IPS-NIHi7 (cell line): ENCODE results near the gene ANTXRL.
"Not testable (repeated sequence)": the region's sequence is repeated elsewhere in the genome, so short reads cannot be mapped to it uniquely, and the experiment has no call there.

Source experiments
- DNase-seq: peaks from one replicate; pipeline ENCODE4 v3.0.0; 2012; ENCODE audit warnings: mixed read lengths; ENCODE audit errors: extremely low spot score

The ANTXRL gene

GRCh38 chr10:46254467-46254866 lies 32.3 kb upstream of the ANTXRL start:
- DNase-seq = no peak

DNA sequence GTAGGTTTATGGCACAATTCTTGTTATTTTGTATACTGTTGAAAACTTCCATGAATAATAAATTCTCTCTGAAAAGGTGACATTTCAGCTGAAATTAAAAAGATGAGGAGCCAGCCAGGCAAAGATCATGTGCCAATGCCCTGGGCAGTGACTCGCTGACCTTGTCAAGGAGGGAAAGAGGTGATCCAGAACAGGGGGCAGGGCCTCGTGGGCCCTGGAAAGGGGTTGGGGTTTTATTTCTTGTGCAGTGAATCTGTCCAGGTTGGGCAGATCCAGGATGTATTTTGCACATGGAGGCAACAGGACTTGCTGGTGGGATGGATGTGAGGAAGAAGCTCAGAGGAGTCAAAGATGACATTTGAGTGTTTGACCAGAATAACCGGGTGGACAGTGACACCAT lies 31.6 kb upstream of the ANTXRL start:
- DNase-seq = not testable (repeated sequence)

DNA sequence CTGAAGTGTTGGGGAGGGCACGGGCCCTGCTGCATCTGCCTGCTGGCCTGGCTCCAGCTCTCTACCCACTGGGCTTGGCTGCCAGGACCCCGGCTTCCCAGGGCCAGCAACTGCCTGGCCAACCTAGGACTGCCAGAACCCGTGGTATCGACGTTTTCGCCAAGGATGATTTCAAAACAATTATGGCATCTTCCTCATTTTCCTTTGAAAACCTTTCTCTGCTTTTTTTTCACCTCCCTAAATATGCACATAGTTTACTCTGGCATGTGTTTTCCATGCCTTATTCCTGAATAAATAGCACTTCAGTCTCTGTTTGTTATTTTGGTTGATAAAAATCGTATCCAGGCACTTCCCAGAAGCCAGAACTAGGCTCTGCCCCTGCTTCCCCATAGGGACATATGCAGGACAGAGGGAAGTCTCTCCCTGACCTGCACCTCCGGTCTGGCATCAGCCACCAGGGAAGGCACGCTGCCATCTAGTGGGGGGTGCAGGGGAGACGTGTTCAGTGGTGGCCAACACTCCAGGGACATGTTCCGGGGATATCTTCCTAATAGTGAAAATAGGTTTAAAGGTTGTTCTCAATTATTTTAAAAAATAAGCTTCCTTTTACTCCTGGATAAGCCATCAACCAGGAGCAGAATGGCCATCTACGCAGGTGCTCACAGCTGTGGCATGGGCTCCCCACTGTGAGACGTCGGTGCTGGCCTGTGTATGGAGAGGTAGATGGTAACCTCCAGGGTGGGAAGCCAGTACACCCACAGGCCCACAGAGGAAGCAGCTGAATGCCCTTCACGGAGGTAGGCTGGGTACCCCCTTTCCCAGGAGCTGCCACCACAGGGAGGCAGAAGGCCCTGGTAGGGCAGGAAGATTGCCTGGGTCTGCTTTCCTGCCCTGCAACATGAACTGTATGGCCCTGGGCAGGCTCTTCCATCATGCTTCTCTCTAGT lies 30.7 kb upstream of the ANTXRL start:
- DNase-seq = peak; percentile 89

GRCh38 chr10:46257099-46257498 lies 29.7 kb upstream of the ANTXRL start:
- DNase-seq = no peak

DNA sequence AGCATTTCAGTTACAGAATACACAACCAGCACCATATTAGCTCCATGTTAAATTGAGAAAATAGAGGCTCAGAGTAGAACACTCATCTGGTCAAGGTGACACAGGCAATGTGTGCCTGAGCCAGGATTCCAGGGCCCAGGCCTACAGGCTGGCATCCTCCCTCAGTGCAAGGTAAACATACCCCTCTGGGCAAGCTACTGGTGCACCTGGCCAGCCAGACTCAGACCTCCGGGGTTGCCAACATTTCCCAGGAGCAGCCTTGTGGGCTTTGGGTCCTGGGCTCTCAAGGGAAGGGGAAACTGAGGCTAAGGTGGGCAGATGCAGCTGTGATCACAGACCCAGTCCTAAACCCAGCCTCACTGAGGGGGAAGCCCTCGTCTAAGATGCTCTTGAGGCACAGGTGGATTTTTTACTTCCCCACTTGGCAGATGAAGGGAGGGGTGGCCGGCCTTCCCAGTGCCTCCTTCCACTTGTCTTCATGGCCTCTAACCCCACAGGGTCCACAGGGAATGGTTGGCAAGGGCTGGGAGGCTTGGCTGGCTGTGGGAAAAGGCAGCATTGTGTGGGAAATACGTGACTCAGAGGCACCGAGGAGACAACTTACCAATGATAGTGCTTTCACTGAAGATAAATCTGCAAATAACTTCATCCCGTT lies 23.8 kb upstream of the ANTXRL start:
- not testable (repeated sequence) for DNase-seq

GRCh38 chr10:46263831-46264268 lies 22.9 kb upstream of the ANTXRL start:
- no peak for DNase-seq

- DNase-seq = no peak
These were observed 22.5 kb upstream of the ANTXRL start for GRCh38 chr10:46264336-46264735.

- no peak for DNase-seq
These were observed 21.9 kb upstream of the ANTXRL start for GRCh38 chr10:46264737-46265368.

GRCh38 chr10:46265566-46266305 lies 21.1 kb upstream of the ANTXRL start:
- not testable (repeated sequence) for DNase-seq

DNA sequence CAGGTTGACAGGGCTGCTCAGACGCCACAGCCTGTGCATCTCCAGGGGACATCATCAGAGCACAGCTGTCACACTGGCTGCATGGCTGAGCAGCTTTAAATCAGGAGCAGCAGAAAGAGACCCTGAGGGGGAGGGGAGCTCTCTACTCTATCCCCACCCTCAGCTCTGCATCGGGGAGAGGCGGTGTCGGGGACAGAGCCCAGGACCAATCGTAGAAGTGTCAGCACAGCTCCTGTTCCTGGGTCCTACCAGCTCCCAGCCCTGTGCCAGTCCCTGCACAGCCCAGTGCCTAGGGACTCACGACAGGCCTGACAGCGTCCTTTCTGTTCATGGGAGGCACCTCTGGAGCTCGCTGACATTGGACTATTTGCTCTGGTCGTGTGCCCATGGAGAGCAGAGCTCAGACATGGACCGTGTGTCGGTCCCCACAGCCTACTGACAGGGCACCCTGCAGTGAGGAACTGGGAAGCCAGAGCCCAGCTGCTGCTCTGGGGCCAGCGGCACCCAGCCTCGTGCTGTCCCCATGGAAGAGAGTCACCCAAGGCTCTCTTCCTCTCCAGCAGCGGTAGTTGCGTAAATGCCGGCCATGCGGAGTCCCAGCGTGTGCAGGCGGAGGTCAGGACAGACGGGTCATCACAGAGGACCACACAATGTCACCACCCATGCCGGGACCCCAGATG lies 20.4 kb upstream of the ANTXRL start:
- no peak for DNase-seq

DNA sequence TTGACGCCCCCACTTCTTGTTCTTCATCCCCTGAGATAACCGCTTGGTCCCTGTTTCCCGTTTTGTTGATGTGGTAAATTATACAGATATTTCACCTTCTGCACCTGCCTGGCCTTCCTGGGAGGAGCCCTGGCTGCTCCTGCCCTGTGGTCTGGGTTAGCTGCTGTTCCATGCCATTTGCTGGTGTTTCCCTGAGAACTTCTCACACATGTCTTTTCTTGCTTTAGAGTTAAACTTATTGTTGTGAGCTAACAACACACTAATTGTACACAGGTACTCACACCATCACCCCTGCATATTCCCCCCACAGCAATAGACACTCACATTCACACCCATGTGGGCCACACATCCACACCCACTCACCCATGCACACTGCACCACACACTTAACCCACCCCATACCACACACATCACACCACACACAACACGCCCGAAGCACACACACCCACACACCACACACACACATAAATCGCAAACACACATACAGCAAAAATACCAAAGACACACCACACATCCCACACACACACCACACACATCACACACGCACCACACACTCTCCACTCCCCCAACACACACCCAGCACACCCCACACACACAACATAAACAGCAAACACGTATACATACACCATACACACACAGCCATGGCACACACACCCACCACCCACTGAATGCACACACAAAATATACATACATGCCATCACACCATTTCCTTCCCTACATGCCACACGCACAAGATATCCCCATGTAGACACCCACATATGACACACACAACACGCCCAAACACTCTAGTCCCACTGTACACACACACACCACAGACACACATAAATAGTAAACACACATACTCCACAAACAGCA lies 19.4 kb upstream of the ANTXRL start:
- no peak for DNase-seq

- DNase-seq = no peak
These were observed 18.5 kb upstream of the ANTXRL start for GRCh38 chr10:46268076-46268881.

GRCh38 chr10:46269554-46270053 lies 17.2 kb upstream of the ANTXRL start:
- not testable (repeated sequence) for DNase-seq

DNA sequence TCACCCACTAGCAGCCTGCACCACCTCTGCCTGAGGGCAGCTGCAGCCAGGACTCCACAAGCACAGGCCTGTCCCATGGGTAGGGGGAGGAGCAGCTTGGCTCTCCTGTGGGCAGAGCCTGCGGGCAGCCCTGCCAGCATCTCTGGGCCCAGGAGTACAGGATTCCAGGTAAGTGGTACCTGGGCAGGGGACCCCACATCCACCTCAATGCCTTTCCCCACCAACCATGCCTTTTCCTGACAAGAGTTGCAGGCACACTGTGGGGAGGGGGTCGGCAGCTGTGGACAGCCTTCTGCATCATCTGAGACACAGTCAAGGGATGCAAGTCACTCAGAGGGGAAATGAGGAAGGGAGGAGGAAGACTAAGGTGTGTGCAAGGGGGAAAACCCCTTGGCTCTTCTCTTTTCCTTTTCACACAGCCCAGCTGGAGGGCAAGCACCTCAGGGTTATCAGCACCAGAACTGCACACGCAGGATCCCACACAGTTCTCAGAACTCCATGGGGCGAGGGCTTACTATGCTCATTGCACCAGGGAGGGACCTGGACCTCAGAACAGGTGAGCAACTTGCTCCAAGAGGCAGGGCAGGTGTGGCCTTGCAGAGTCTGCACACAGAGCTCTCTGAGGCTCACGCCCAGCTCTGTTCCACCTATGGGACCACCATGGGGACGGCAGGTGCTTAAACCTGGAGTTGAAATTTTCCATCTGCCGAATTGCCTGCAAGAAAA lies 16.5 kb upstream of the ANTXRL start:
- DNase-seq = no peak

DNA sequence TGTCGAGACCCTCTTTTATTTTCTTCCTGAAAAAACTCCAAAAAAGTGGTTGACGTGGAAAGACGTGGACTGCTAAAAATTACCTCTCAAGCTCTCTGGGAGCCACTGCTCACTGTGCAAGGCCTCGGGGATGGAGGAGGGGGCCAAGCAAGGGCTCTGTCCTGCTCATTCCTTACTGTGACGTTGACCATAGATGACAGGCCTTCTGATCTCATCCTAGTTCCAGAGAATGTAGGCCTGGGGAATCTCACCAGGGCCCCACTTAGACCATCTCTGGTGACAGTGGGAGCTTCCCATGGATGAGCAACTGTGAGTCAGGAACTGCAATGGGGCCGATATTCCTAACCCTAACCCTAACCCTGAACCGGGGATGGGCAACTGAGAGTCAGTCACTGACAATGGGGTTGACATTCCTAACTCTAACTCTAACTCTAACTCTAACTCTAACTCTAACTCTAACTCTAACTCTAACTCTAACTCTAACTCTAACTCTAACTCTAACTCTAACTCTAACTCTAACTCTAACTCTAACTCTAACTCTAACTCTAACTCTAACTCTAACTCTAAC lies 15.8 kb upstream of the ANTXRL start:
- not testable (repeated sequence) for DNase-seq

DNA sequence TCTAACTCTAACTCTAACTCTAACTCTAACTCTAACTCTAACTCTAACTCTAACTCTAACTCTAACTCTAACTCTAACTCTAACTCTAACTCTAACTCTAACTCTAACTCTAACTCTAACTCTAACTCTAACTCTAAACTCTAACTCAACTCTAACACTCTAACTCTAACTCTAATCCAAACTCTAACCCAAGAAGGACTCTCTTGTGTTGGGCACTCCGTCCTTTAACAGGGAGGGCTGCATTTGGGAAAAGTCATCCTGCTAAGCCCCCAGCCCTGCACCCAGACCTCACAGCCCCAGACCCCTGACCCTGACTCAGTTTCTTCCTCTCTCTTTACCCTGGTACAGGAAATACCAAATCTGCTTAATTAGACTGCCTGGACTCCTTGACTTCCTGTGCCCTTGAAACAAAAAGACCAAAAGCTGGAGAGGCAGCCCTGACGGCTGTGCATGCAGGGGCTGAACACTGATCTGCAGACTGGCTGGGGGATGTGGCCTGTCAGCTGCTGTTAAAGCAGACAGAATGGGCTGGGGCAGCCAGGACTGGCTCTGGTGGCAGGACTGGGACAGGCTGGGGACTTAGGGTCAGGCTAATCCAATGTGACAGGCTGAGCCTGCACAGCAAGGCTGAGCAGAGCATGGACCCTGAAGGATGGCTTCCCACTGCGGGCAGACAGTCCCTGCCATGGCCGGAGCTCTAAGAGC lies 14.8 kb upstream of the ANTXRL start:
- not testable (repeated sequence) for DNase-seq

GRCh38 chr10:46272863-46273415 lies 13.9 kb upstream of the ANTXRL start:
- DNase-seq = no peak
